Hematopoietic multipotent progenitor cell treated with erythropoietin and hydrocortisone succinate and interleukin-3 and kit ligand, for 15 days (in vitro differentiated cells): ENCODE data around the gene CAPRIN2.
A peak's percentile ranks its signal among the peaks of the same experiment; 100 is the strongest.

Source experiments
- DNase-seq: peaks from one replicate; pipeline ENCODE4 v3.0.0-alpha.2; 2015; ENCODE audit warnings: low spot score

CAPRIN2 gene

DNA sequence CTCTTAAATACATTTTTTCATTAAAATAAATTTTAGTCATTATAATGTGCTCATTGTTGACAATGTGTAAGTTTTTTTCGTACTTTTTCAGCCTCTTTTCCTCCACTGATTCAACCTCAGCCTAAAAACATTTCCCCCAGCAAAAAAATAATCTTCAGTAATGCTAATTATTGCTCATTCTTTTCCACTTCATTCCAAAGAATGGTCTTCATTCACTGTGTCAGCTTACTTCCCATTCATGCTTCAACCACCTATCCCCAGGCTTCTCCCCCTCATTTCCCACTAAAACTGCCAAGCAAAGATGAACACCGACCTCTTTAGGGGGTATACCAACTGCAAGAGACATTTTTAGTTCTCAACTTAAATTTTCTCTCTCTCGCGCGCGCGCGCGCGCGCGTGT is 56.4 kb downstream of the CAPRIN2 start:
- DNase-seq, result no peak

DNA sequence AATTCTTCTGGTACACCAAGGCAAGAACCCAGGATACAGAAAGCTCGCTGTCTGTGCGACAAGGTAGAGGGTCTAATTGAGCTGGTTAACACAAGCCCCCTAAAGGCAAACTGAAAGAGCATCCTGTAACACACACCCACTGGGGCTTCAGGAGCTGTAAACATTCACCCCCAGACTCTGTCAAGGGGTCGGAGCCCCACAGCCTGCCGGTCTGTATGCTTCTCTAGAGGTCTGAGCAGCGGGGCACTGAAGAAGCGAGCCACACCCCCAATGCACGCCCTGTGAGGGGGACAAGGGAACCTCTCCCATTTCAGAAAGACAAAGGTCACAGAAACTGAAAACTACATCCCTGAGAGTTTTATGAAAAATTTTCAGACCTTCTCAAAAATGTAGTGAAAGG is 57.8 kb downstream of the CAPRIN2 start:
- DNase-seq, result no peak

DNA sequence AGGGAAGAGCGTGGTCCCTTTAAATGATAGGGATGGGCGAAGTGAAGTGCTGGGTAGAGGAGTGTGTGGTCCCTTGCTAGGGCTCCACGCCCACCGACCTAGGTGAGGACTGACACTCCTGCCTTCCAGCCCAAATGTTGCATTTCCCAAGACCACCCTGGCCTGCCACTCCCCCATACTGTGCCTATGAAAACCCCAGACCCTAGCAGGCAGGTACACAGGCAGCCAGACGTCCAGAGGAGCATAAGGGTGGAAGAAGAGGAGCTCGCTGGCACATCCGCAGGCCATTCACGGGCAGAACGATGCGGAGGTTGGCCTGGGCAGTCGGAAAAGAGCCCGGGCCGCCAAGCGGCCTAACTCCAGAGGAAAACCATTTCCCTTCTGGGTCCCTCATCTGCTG is 58.3 kb downstream of the CAPRIN2 start:
- no peak for DNase-seq

DNA sequence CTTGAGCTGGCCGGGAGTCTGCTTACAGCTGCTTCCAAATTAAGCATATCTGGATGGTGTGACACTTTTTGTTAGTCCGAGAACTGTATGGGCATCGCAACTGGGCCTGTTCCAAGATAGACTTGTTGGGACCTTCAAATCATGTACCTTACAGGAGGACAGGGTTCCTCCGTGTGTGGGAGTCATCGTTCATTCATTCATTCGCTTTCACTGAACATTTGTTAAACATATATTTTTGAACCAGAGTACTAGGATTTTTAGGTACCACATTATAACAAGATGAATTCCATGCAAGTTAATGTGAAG is 58.7 kb downstream of the CAPRIN2 start:
- no peak for DNase-seq

DNA sequence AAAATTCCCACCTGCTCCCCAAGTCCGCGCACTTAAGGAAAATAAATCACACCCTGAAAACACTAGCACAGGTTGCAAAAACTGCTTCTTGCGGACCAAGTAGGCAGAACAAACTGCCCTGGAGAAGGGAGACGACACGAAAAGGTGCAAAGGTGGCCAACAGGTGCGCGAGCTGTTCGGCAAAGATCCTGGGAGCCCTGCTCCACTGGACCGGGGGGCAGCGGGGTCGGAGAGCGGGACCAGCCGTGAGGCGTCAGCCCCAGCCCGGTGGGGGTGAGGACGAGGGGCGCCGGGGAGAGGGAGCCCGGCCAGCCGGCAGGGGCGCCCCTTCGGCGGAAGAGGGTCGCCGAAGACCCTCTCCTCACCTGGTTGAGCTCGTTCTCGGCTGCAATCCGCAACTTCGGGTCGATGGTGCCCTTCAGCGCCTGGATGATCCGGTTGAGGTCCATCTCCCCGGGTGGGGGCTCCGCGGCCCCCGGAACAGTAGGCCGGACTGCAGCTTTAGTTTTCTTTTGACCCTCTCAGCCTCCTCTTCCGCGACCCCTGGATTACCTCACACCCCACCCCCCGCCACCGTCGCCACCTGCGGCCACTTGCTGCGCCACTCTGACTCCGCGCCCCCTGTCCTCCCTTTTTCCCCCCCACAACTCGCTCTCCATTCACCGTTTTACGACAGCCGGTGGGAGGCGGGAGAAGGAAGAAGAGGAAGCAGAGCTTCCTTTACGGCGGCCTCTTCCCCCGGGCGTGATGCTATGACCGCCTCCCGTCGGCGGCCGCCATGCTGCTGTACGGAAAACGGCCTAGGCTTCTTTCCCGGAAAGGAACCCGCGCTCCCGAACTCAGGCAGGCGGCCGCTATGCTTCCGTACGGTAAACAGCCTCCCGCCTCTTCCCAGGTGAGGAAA is 59.3 kb downstream of the CAPRIN2 start, which contains the start of gene IPO8:
IPO8 (minus strand) TSS at position 671 of the 904 bp plus-strand sequence; CDS start at position 449, 222 bp downstream.
- peak; percentile 75 for DNase-seq

DNA sequence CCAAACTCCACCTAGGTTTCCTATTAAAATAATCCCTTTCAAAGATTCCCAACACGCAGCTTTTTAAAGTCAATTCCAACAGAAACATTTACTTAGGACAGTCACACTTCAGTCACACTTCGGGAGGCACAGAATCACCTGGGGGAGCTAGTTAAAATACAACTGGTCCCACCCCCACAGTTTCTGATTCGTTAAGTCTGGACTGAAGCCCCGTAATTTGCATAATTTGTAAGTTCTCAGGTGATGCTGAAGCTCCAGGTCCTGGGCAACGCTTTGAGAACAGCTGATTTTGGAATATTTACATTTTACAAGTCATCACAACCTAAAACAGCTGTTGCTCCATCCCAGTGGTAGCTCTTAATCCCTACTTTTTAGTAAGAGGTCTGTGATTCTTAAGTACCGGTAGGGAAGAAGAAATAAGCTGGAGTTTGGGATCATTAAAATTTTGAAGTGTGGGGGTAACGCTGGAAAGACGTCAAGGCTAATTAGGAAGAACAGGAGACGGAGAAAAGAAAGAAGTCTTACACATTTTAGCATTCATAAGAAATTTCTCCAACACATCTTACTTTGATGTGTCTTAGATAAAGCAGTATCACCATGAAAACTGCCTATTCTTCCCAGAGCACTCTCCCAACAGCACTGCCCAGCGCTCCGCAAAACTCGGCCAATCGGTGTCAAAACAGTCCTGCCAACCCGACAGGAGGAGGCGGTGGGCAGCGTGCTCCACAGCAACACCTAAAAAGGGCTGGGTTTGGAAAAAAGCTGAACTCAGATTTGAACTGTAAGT is 60.1 kb downstream of the CAPRIN2 start:
- DNase-seq, result no peak

DNA sequence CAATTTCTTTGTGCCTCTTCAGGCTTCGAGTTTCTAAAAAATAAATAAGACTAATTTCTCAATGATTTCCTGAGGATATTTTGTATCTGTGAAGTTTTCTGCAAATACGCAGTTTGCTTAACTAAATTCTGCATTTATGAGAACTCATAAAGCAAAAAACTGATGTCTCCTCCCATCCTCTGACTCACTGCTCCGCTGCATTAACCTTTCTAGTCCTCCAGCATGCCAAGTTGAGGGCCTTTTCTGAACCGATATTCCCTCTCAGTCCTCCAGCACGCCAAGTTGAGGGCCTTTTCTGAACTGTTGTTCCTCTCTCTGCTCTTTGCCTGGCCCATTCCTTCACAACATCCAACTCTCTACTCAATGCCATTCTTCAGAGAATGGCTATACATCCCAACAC is 62.3 kb downstream of the CAPRIN2 start:
- no peak for DNase-seq

DNA sequence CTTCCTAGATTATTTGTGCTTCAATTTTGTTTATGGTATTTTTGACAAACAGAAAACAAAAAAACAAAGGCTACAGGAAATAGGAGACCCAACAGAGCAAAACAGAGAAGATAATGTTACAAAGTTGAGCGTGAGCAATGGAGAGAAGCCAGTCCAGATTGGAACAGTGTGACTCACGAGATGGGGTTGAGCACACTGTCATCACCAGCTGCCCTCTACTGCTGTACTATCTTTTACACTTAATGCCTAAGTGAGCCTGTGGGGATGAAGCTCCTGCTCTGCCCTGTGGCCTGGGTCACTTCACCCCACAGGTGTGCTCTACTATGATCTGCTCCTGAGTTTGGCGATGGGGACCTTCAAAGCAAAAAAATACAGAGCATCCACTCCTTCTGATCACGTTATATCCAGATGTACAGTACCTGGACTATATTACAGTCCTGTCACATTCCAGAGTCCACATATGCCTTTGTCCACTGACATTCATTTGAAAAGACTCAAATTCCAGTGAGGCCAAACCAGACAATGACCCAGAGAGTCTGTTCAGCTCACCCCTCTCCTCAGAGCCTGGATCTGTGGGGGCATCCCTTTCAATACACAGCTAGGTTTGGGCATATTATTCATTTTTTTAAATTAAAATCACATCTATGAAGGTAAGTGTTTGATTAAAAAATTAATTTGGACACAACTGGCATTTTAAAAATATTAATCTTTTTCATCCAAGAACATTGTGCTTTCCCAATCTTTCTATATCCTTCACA is 63.5 kb downstream of the CAPRIN2 start:
- DNase-seq, result no peak

DNA sequence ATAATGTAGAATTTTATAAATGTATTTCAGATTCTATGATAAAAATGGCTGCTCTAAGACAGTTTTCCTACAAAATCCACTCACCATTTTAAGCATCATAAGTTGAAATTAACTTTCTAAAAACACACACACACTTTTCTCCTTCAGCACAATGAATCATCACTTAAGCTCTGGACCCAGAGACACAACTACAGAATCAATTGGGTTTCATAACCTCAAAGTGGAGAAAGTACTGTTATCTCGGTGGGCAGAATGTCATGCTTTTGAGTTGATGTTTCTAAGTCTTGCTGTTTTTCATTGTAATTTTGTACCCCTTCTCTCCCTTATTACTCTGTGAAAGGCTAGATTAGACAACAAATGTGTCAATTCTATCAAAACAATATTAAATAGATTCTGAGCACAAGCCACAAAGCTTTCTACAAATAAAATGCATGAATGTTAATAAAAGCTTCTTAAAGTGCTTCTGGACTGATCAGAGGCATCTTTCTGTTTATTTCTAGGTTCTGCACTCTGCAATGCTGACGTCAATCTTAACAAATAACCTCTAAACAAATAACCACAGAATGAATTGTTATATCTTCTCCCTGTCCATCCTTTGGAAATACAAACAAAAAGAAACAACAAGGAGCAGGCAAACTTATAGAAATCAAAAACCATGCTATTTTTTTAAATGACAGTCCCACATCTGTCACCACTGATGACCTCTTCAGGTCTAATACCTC is 67.3 kb downstream of the CAPRIN2 start:
- no peak for DNase-seq

DNA sequence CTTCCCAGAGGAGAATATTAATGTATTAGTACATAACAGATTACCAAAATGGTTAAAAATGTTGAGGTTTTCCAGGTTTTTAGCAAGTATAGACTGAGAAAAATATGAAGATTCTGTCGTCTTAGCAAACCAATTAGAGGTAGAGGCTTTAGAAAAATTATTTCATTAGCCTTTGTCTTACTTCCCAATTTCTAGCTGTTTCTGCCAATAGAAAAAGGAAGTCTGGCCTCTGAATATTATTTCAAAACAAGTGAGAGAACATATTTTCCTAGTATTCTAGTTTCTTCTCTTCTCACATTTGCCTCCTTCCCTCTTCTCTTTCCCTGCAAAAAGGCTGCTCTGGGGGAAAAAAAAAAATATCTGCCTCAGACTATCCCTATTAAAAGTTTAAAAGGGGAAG is 75.5 kb downstream of the CAPRIN2 start:
- DNase-seq, result no peak

DNA sequence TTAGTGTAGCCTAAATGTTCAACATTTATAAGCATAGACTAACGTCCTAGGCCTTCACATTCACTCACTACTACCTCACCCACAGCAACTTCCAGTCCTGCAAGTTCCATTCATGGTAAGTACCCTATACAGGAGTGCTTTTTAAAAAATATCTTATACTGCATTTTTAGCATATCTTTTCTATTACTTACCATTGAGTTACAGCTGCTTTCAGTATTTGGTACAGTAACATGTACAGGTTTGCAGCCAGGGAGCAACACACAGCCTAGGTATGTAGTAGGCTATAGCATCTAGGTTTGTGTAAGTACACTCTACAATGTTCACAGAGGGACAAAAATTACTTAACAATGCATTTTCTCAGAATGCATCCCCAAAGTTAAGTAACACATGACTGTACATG is 76.5 kb downstream of the CAPRIN2 start:
- no peak for DNase-seq

DNA sequence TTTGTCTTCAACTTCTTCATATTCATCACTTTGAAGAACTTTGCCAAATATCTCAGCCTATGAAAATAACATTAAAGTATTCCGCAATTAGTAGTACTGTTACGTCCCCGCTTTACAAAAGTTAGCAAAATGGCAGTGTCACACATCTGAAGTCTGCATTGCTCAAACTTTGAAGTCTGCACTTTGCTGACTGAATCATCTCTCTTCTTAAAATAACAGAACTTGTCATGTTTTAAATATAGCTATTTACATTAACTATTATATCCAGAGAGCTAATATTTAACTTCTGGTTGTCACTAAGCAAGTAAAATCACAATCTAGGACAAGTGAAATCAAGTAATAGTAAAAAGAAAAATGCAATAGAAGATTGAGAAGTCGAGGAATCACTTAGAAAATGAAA is 93.5 kb downstream of the CAPRIN2 start:
- no peak for DNase-seq
